ENCODE results near the gene CUL2.
"Not testable (repeated sequence)": the region's sequence is repeated elsewhere in the genome, so short reads cannot be mapped to it uniquely, and the experiment has no call there.

CUL2 gene

DNA sequence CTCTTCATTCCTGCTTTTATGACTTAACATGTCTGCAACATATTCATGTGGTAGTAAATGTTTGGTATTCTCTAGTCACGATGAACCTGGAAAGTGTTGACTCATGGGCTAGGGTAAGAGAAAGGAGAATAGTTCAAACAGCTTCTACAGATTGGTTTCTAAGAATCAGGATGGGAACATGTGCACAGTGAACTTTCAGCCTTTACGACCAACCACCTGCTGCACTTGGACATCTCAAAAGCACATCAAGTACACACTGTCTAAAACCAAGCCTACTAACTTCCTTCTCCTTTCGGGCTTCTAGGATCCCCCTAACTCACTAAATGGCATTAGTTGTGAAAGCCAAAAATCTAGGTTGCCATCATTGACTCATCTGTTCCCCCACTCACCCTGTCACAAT, 85.5 kb downstream of the CUL2 start:
- Histone ChIP-seq H3K27ac (no peak overlapping the region), H3K27me3 (no peaks in the 10 kb centered on the region), H3K36me3 (peaks cover 13 to 40% (median 22%) of the 10 kb centered on the region in 11 experiments; a peak in 21 of 22 replicates), H3K4me3 (no peak overlapping the region), H4K20me1 (peaks cover 0 to 3% (median 0%) of the 10 kb centered on the region in 11 experiments; a peak in 1 of 22 replicates), H3K9me3 (replicated peaks in 1 of 11) (no peaks in the 10 kb centered on the region), H3K4me2 (no peak overlapping the region), H3K4me1 (no peaks in the 10 kb centered on the region), H3K9ac (no peak overlapping the region)
- no peak for TF ChIP-seq Cebpa-rat (IDR thresholded peaks at IDR 0.05)

DNA sequence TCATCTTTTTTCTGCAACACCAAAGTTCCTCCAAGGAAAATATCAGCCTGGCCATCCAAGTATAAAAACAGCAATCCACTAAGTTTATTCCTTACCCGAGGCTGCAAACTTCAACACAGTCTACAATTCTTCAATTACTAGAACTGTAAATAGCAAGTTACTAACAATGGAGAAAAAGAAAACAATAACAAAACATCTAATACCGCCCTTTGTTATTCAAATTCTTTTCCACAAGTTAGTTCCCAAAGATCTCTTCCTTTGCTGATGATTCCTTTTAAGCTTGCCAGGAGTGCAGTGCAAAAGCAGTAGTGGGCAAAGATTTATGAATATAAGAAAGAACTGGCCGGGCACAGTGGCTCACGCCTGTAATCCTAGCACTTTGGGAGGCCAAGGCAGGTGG, 86.2 kb downstream of the CUL2 start:
- H3K27ac ChIP-seq, result no peak overlapping the region
- no peaks in the 10 kb centered on the region for H3K9me3 ChIP-seq (replicated peaks in 1 of 11)
- no peak for TF ChIP-seq Cebpa-rat (IDR thresholded peaks at IDR 0.05)
- H3K4me3 ChIP-seq, result no peak overlapping the region
- H4K20me1 ChIP-seq, result peaks cover 0 to 3% (median 0%) of the 10 kb centered on the region in 11 experiments; a peak in 1 of 22 replicates
- H3K36me3 ChIP-seq, result peaks cover 8 to 34% (median 17%) of the 10 kb centered on the region in 11 experiments; a peak in 21 of 22 replicates
- H3K9ac ChIP-seq, result no peak overlapping the region
- no peaks in the 10 kb centered on the region for H3K4me1 ChIP-seq
- H3K27me3 ChIP-seq, result no peaks in the 10 kb centered on the region
- no peak overlapping the region for H3K4me2 ChIP-seq

DNA sequence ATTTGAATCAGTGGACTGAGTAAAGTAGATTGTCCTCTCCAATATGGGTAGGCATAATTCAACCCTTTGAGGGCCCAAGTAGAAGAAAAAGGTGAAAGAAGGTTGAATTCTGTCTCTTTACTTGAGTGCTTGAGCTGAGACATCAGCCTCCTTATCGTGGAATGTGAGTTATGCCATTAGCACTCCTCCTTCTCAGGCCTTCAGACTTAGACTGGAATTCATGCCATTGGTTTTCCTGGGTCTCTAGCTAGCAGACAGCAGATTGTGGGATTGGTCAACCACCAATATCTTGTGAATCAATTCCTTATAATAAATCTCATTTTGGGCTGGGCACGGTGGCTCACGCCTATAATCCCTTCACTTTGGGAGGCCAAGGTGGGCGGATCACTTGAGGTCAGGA, 89.2 kb downstream of the CUL2 start:
- Histone ChIP-seq H3K4me1 (peaks cover 0 to 23% (median 17%) of the 10 kb centered on the region in 10 experiments; a peak in 16 of 20 replicates), H3K9ac (no peak overlapping the region), H3K4me2 (no peak overlapping the region), H3K27ac (no peak overlapping the region), H3K4me3 (no peak overlapping the region), H3K36me3 (peaks cover 0 to 12% (median 3%) of the 10 kb centered on the region in 11 experiments; a peak in 9 of 22 replicates), H3K9me3 (replicated peaks in 1 of 11) (peaks cover 0 to 19% (median 0%) of the 10 kb centered on the region in 11 experiments; a peak in 6 of 22 replicates), H4K20me1 (no peaks in the 10 kb centered on the region), H3K27me3 (no peaks in the 10 kb centered on the region)
- no peak for TF ChIP-seq Cebpa-rat (IDR thresholded peaks at IDR 0.05)

DNA sequence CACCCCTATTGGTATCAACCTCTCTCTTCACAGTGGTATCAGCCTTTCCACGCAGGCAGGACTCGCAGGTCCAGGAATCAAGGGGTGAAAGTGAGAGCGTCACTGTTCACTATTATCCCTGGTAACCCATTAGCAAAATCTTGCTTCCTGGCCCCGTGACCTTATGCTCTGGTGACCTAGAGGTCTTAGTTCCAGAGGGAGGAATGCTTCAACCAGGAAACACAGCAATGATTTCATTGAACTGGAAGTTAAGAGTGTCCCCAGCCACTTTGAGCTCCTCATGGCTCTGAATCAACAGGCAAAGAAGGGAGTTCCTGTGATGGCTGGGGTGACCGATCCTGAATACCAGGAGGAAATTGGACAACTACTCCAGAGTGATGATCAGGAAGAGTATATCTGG, 90.6 kb downstream of the CUL2 start:
- Histone ChIP-seq H4K20me1 (no peaks in the 10 kb centered on the region), H3K27ac (peak overlapping the region in 1 of 11 experiments; percentile 13; a peak in 1 of 22 replicates), H3K4me1 (peaks cover 3 to 34% (median 24%) of the 10 kb centered on the region in 10 experiments; a peak in 18 of 20 replicates), H3K9me3 (replicated peaks in 1 of 11) (peaks cover 0 to 19% (median 0%) of the 10 kb centered on the region in 11 experiments; a peak in 6 of 22 replicates), H3K4me3 (no peak overlapping the region), H3K4me2 (no peak overlapping the region), H3K9ac (no peak overlapping the region), H3K27me3 (no peaks in the 10 kb centered on the region), H3K36me3 (peaks cover 0 to 6% (median 0%) of the 10 kb centered on the region in 11 experiments; a peak in 4 of 22 replicates)
- no peak for TF ChIP-seq Cebpa-rat (IDR thresholded peaks at IDR 0.05)

DNA sequence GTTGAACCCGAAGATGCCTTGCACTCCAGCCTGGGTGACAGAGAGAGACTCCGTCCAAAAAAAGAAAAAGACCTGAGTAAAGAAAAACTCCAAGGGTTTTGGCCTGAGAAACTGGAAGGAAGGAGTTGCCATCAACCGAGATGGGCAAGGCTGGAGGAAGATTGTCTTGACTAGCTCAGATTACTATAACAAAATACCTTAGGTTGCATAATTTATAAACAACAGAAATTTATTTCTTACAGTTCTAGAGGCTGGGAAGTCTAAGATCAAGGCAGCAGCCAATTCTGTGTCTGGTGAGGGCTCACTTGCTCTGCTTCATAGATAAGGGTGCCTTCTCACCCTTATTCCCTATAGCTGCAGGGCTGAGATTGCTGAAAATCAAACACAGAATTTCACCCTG, 91.2 kb downstream of the CUL2 start:
- Histone ChIP-seq H3K9me3 (replicated peaks in 1 of 11) (peaks cover 0 to 19% (median 0%) of the 10 kb centered on the region in 11 experiments; a peak in 6 of 22 replicates), H3K27ac (no peak overlapping the region; a peak in 1 of 22 replicates), H3K9ac (no peak overlapping the region), H3K27me3 (no peaks in the 10 kb centered on the region), H3K4me1 (peaks cover 8 to 39% (median 28%) of the 10 kb centered on the region in 10 experiments; a peak in 18 of 20 replicates), H4K20me1 (no peaks in the 10 kb centered on the region), H3K36me3 (peaks cover 0 to 6% (median 0%) of the 10 kb centered on the region in 11 experiments; a peak in 4 of 22 replicates), H3K4me3 (no peak overlapping the region), H3K4me2 (no peak overlapping the region)
- no peak for TF ChIP-seq Cebpa-rat (IDR thresholded peaks at IDR 0.05)

DNA sequence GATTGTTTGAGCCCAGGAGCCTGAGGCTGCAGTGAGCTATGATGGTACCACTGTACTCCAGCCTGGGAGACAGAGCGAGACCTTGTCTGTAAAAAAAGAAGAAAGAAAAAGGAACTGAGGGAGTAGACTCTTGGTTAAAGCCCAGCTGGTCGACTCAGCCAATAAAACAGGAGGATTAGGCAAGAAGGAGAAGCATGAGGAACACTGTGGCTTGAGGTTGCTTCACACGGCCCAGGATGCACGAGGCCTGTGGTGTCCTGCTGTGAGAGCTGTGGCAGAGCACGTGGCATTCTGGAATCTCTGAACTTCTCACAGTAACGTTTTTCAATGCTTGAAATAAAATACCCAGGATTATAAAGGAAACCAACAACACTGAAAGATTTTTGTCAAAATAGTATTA, 93.3 kb downstream of the CUL2 start:
- H3K4me1 ChIP-seq, result peaks cover 8 to 40% (median 28%) of the 10 kb centered on the region in 10 experiments; a peak in 18 of 20 replicates
- H3K4me3 ChIP-seq, result no peak overlapping the region; a peak in 1 of 20 replicates
- peaks cover 0 to 5% (median 0%) of the 10 kb centered on the region in 11 experiments; a peak in 2 of 22 replicates for H3K36me3 ChIP-seq
- peak overlapping the region in 10 of 11 experiments; percentile 32 to 75 (median 63); a peak in 17 of 22 replicates for H3K27ac ChIP-seq
- no peaks in the 10 kb centered on the region for H4K20me1 ChIP-seq
- peak overlapping the region in 9 of 11 experiments; percentile 3 to 62 (median 37); a peak in 16 of 22 replicates for H3K4me2 ChIP-seq
- H3K9me3 ChIP-seq (replicated peaks in 1 of 11), result peaks cover 0 to 19% (median 0%) of the 10 kb centered on the region in 11 experiments; a peak in 6 of 22 replicates
- TF ChIP-seq Cebpa-rat (IDR thresholded peaks at IDR 0.05), result peak; percentile 59 to 95 (median 90); a peak in 19 of 22 replicates
- peak overlapping the region in 2 of 11 experiments; percentile 33 to 44; a peak in 2 of 22 replicates for H3K9ac ChIP-seq
- H3K27me3 ChIP-seq, result no peaks in the 10 kb centered on the region

DNA sequence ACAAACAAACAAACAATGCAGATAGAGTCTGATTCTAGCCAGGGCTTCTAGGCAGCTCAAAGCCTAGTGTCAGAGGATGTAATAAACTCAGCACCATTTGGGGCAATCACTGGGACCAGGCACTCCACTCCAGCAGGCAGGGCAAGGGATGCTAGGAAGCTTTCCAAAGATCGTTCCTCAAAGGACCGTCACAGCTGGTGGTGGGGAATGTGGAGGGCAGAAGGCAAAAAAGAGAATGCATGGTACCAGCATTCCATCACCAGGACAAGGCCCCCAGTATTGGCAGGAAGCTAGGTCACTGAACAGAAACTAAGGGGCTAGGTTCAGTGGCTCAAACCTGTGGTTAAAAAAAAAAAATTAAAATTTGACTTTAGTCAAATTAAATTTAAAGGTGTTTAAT, 94.2 kb downstream of the CUL2 start:
- Histone ChIP-seq H3K27ac (peak overlapping the region in 7 of 11 experiments; percentile 40 to 75 (median 60); a peak in 11 of 22 replicates), H3K4me3 (no peak overlapping the region), H3K9me3 (replicated peaks in 1 of 11) (peaks cover 0 to 19% (median 0%) of the 10 kb centered on the region in 11 experiments; a peak in 6 of 22 replicates), H3K27me3 (no peaks in the 10 kb centered on the region), H3K9ac (no peak overlapping the region), H3K4me1 (peaks cover 8 to 40% (median 28%) of the 10 kb centered on the region in 10 experiments; a peak in 18 of 20 replicates), H4K20me1 (no peaks in the 10 kb centered on the region), H3K4me2 (peak overlapping the region in 4 of 11 experiments; percentile 16 to 52 (median 39); a peak in 4 of 22 replicates), H3K36me3 (peaks cover 0 to 5% (median 0%) of the 10 kb centered on the region in 11 experiments; a peak in 2 of 22 replicates)
- no peak for TF ChIP-seq Cebpa-rat (IDR thresholded peaks at IDR 0.05)

DNA sequence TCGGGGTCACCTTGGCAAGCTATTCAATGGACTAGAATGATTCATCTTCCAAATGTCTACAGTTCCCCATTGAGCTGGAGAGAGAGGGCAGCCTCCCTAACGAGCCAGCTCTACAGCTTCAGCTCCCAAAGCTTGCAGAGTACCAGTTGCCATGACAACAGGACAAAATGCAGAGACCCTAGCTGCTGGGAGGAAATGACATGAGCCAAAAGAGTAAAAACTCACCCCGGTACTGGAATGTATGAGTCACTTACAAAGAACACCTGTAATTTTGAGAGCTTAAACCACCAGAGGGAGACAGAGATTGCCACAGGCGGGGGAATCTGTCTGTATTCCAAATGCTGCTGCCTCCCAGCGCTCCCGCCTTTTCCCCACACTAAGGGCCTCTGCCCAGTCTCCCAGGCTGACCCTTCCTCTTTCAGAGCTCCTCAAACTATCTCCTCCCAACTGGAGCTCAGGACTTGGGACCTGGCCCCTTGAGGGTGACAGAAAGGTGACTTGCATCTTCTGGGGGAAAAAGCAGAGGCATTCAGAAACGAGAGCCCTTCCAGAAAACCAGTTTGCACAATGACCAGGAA, 95.5 kb downstream of the CUL2 start:
- H3K27ac ChIP-seq, result peak overlapping the region in 2 of 11 experiments; percentile 5 to 7; a peak in 2 of 22 replicates
- no peaks in the 10 kb centered on the region for H4K20me1 ChIP-seq
- H3K9me3 ChIP-seq (replicated peaks in 1 of 11), result peaks cover 0 to 19% (median 0%) of the 10 kb centered on the region in 11 experiments; a peak in 6 of 22 replicates
- no peaks in the 10 kb centered on the region for H3K27me3 ChIP-seq
- H3K4me3 ChIP-seq, result no peak overlapping the region
- peaks cover 8 to 40% (median 28%) of the 10 kb centered on the region in 10 experiments; a peak in 18 of 20 replicates for H3K4me1 ChIP-seq
- H3K4me2 ChIP-seq, result peak overlapping the region in 6 of 11 experiments; percentile 3 to 38 (median 13); a peak in 6 of 22 replicates
- H3K9ac ChIP-seq, result no peak overlapping the region; a peak in 1 of 22 replicates
- TF ChIP-seq Cebpa-rat (IDR thresholded peaks at IDR 0.05), result no peak
- H3K36me3 ChIP-seq, result peaks cover 0 to 5% (median 0%) of the 10 kb centered on the region in 11 experiments; a peak in 2 of 22 replicates

DNA sequence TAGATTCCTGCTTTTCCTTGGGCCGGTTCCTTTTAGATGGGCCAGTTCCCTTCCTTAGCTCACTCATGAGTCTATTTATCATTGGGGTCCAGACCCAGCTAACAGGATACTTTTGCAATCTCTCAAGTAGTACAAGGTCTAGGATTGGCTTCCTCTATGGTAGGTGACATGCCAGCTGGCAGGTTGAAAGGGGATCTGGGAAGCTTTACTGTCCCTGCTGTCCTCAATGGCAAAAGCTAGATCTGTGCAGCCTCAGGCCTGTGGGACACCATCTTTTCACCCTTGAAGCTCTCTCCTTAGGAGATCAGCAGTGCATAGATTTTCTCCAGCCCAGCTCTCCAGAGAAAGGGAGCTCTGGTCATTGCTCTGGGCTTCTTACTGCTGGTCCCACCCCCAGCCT, 96.4 kb downstream of the CUL2 start:
- Histone ChIP-seq H4K20me1 (no peaks in the 10 kb centered on the region), H3K36me3 (peaks cover 0 to 5% (median 0%) of the 10 kb centered on the region in 11 experiments; a peak in 1 of 22 replicates), H3K9me3 (replicated peaks in 1 of 11) (peaks cover 0 to 19% (median 0%) of the 10 kb centered on the region in 11 experiments; a peak in 6 of 22 replicates), H3K4me3 (no peak overlapping the region), H3K9ac (no peak overlapping the region), H3K27ac (no peak overlapping the region; a peak in 1 of 22 replicates), H3K27me3 (no peaks in the 10 kb centered on the region), H3K4me1 (peaks cover 8 to 40% (median 28%) of the 10 kb centered on the region in 10 experiments; a peak in 18 of 20 replicates), H3K4me2 (0 out of 22 replicates have a peak overlapping the region, but pooled peaks of 1 of the 11 experiments have one; percentile 16)
- TF ChIP-seq Cebpa-rat (IDR thresholded peaks at IDR 0.05), result no peak

DNA sequence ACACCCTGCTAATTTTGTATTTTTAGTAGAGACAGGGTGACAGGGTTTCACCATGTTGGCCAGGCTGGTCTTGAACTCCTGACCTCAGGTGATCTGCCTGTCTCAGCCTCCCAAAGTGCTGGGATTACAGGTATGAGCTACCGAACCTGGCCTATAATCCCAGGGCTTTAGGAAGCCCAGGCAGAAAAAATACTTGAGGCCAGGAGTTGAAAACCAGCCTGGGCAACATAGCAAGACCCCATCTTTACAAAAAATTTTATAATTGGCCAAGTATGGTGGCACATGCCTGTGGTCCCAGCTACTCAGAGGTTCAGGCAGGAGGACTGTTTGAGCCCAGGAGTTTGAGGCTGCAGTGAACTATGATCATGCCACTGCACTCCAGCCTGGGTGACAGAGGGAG, 99.0 kb downstream of the CUL2 start:
- not testable (repeated sequence) for H3K9ac ChIP-seq, H3K36me3 ChIP-seq, H3K27ac ChIP-seq, H3K27me3 ChIP-seq, H4K20me1 ChIP-seq, H3K4me2 ChIP-seq, H3K4me3 ChIP-seq
- peaks cover 4 to 19% (median 12%) of the 10 kb centered on the region in 10 experiments; a peak in 12 of 20 replicates for H3K4me1 ChIP-seq
- H3K9me3 ChIP-seq (replicated peaks in 1 of 11), result peaks cover 3 to 14% (median 6%) of the 10 kb centered on the region in 11 experiments

Measured in BLaER1 treated with 17β-estradiol and CSF1 and Interleukin-3, amounts not matched to agents 10 nM and 100 nM (cell line).